ENCODE results near the gene ITPA.
A peak's percentile ranks its signal among the peaks of the same experiment; 100 is the strongest.

Gene ITPA

DNA sequence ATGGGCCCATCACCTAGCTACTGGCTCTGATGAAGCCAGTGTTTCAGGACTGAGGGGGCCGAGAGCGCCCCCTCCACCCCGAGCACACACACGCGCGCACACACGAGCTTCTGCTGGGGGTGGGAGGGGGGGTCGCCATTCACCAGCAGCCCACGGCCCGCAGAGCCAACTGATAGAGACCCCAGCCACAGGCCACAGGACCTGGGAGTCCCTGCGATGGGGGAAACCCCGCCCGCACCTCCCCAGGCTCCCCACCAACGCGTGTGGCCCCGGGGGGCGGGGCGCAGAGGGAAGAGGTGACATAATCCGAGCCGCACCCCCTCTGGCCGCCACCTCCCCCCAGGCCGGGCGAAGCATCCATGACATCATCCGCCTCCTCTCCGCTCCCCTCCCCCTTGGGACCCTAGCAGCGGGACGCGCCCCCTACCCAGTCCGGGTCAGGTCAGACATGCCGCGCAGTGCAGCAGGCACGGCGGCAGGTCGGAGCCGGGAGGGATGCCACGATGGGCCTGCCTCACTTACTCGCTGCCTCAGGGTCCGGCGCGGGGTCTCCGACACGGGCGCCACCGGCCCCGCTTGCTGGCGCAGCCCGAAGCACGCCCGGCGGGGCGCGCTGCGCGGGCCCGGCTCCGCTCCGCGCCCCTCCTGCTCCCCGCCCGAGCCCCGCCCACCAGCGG, 36.2 kb upstream of the ITPA start, which contains the start of gene LZTS3:
LZTS3 (minus strand) TSS at position 617 of the 677 bp plus-strand sequence. CDS start 6,386 bp downstream, outside the sequence.
- Histone ChIP-seq H4K20me1 (ENCODE audit: insufficient read depth, low read length, poor library complexity, severe bottlenecking) (no peaks in the 10 kb centered on the region), H3K4me2 (ENCODE audit: low read depth, low read length, poor library complexity, severe bottlenecking) (peak within 1 kb of the TSS; percentile 80), H3K36me3 (ENCODE audit: insufficient read depth, low read length) (no peaks in the 10 kb centered on the region), H3K9me2 (replicated peaks; ENCODE audit: low read depth, low read length) (no peaks in the 10 kb centered on the region), H3K9ac (ENCODE audit: low read depth, low read length, poor library complexity, severe bottlenecking) (peak within 1 kb of the TSS; percentile 54), H3K4me1 (ENCODE audit: insufficient read depth, low read length, poor library complexity, severe bottlenecking) (peaks cover 4% of the 10 kb centered on the region), H3K4me3 (ENCODE audit: low read length, poor library complexity, severe bottlenecking) (peak within 1 kb of the TSS; percentile 87), H3K9me3 (ENCODE audit: insufficient read depth, low read depth, low read length) (no peaks in the 10 kb centered on the region), H3K27me3 (ENCODE audit: insufficient read depth, low read length, poor library complexity, severe bottlenecking) (no peaks in the 10 kb centered on the region), H2AFZ (ENCODE audit: low read length) (peak within 1 kb of the TSS; percentile 92), H3F3A (ENCODE audit: low read depth) (no peaks in the 10 kb centered on the region), H3K79me2 (ENCODE audit: insufficient read depth, low read length) (no peaks in the 10 kb centered on the region)
- TF ChIP-seq, protein P1, sequence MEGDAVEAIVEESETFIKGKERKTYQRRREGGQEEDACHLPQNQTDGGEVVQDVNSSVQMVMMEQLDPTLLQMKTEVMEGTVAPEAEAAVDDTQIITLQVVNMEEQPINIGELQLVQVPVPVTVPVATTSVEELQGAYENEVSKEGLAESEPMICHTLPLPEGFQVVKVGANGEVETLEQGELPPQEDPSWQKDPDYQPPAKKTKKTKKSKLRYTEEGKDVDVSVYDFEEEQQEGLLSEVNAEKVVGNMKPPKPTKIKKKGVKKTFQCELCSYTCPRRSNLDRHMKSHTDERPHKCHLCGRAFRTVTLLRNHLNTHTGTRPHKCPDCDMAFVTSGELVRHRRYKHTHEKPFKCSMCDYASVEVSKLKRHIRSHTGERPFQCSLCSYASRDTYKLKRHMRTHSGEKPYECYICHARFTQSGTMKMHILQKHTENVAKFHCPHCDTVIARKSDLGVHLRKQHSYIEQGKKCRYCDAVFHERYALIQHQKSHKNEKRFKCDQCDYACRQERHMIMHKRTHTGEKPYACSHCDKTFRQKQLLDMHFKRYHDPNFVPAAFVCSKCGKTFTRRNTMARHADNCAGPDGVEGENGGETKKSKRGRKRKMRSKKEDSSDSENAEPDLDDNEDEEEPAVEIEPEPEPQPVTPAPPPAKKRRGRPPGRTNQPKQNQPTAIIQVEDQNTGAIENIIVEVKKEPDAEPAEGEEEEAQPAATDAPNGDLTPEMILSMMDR (conservative IDR thresholded peaks at IDR 0.05; ENCODE audit: low read length), result no peak
- TF ChIP-seq EZH2phosphoT487 (IDR thresholded peaks at IDR 0.05; ENCODE audit: borderline replicate concordance), result no peak

DNA sequence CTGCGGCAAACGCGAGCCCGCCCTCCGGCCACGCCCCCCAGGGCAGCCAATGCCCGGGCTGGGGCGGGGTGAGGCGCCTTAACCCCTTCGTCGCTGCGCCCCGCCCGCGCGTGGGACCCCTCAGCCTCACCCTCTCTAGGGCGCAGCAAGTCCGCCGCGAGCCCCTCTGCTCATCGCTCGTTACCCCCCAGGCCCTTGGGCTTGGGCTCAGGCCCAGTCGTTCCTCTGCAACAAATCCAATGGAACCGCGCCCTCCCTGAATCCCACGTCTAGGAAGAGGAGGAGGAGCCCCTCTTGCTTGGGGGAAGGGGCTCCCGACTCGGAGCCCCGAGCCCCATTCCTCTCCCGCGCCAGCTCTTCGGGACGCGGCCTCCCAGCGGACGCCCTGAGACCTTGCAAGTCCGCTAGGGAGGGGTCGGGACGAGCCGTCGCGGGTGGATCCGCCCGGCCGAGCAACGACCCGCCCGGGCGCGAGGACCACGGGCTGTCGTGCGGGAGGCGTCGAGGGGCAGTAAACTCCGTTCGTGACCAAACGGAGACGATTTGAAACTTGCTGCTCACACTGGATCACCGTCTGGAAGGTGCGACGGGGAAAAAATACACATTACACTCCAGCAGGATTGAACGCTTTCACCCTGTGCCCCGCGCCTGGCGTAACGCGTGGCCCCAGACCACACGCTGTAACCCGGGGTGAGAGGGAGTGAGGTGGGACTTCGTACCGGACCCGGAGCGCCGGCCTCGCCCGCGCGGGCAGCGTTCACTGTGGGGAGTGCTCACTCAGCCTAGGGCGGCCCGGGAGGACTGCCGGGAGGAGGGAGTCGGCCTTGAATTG, 35.5 kb upstream of the ITPA start:
- Histone ChIP-seq H3K4me1 (ENCODE audit: insufficient read depth, low read length, poor library complexity, severe bottlenecking) (peaks cover 4% of the 10 kb centered on the region), H3K36me3 (ENCODE audit: insufficient read depth, low read length) (no peaks in the 10 kb centered on the region), H2AFZ (ENCODE audit: low read length) (peak overlapping the region; percentile 50; the same call in 1 of the 2 replicates), H3K9me2 (replicated peaks; ENCODE audit: low read depth, low read length) (no peaks in the 10 kb centered on the region), H3K27me3 (ENCODE audit: insufficient read depth, low read length, poor library complexity, severe bottlenecking) (no peaks in the 10 kb centered on the region), H3K9ac (ENCODE audit: low read depth, low read length, poor library complexity, severe bottlenecking) (no peak overlapping the region), H3K4me2 (ENCODE audit: low read depth, low read length, poor library complexity, severe bottlenecking) (peak overlapping the region; percentile 80), H3F3A (ENCODE audit: low read depth) (no peaks in the 10 kb centered on the region), H4K20me1 (ENCODE audit: insufficient read depth, low read length, poor library complexity, severe bottlenecking) (no peaks in the 10 kb centered on the region), H3K4me3 (ENCODE audit: low read length, poor library complexity, severe bottlenecking) (peak overlapping the region; percentile 87), H3K79me2 (ENCODE audit: insufficient read depth, low read length) (no peaks in the 10 kb centered on the region), H3K9me3 (ENCODE audit: insufficient read depth, low read depth, low read length) (no peaks in the 10 kb centered on the region)
- no peak for TF ChIP-seq EZH2phosphoT487 (IDR thresholded peaks at IDR 0.05; ENCODE audit: borderline replicate concordance)
- TF ChIP-seq, protein P1 (conservative IDR thresholded peaks at IDR 0.05; ENCODE audit: low read length), result no peak

DNA sequence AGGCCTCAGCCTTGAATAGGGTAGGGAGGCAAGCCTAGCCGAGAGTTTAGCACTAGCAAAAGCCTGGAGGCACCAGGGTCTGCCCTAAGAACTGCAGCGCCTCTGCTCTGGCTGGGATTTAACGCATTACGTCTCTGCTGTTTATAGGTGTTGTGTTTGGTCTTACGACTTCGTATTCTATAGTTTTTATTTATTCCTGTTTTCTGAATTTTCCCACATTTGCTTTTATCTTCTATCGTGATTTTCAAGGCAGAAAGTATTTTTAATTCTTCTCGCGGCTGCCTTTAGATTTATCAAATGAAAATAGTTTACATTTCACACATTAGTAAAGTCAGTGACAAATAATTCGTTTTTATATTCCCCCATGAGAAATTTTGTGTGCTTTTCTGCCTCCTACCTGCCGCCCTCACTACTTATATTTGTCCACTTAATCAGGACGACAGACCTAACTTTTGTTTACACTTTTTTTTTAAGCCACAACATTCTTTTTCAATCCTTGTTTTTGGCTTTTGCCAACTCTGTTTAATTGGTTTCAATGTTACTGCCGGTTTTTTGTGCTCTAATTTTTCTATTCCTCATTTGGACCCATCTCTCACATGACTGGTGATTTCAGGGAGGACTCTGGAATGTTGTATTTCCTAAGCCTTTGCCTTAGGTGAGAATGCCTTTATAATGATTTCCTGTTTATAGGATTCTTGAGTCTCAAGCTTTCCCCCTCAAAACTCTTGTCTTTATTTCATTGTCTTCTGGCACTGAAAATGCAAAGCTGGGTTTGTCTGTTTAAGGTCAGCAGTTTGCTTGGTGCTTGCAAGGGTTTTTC, 34.6 kb upstream of the ITPA start:
- H3K4me2 ChIP-seq (ENCODE audit: low read depth, low read length, poor library complexity, severe bottlenecking), result peak overlapping the region; percentile 80
- no peaks in the 10 kb centered on the region for H3K9me2 ChIP-seq (replicated peaks; ENCODE audit: low read depth, low read length)

More for the DNA sequence above, 34.6 kb upstream of the ITPA start:
- no peaks in the 10 kb centered on the region for H3K36me3 ChIP-seq (ENCODE audit: insufficient read depth, low read length)
- no peaks in the 10 kb centered on the region for H3K27me3 ChIP-seq (ENCODE audit: insufficient read depth, low read length, poor library complexity, severe bottlenecking)
- H3K4me3 ChIP-seq (ENCODE audit: low read length, poor library complexity, severe bottlenecking), result no peak overlapping the region
- H3K9me3 ChIP-seq (ENCODE audit: insufficient read depth, low read depth, low read length), result no peaks in the 10 kb centered on the region
- no peak overlapping the region for H3K9ac ChIP-seq (ENCODE audit: low read depth, low read length, poor library complexity, severe bottlenecking)
- H3K4me1 ChIP-seq (ENCODE audit: insufficient read depth, low read length, poor library complexity, severe bottlenecking), result peaks cover 4% of the 10 kb centered on the region
- H2AFZ ChIP-seq (ENCODE audit: low read length), result no peak overlapping the region
- no peak for TF ChIP-seq EZH2phosphoT487 (IDR thresholded peaks at IDR 0.05; ENCODE audit: borderline replicate concordance)
- TF ChIP-seq, protein P1 (conservative IDR thresholded peaks at IDR 0.05; ENCODE audit: low read length), result no peak
- no peaks in the 10 kb centered on the region for H3F3A ChIP-seq (ENCODE audit: low read depth)
- H3K79me2 ChIP-seq (ENCODE audit: insufficient read depth, low read length), result no peaks in the 10 kb centered on the region
- H4K20me1 ChIP-seq (ENCODE audit: insufficient read depth, low read length, poor library complexity, severe bottlenecking), result no peaks in the 10 kb centered on the region

Data from Loucy (cell line).